ENCODE measurements around the gene TSPAN16. TPM values are rescaled to one million over a fixed set of nuclear protein-coding genes. Genes with fewer than 3 reads are reported as not detected.

The TSPAN16 gene
- total RNA-seq, 3 donors from 2014 or later: not detected

DNA sequence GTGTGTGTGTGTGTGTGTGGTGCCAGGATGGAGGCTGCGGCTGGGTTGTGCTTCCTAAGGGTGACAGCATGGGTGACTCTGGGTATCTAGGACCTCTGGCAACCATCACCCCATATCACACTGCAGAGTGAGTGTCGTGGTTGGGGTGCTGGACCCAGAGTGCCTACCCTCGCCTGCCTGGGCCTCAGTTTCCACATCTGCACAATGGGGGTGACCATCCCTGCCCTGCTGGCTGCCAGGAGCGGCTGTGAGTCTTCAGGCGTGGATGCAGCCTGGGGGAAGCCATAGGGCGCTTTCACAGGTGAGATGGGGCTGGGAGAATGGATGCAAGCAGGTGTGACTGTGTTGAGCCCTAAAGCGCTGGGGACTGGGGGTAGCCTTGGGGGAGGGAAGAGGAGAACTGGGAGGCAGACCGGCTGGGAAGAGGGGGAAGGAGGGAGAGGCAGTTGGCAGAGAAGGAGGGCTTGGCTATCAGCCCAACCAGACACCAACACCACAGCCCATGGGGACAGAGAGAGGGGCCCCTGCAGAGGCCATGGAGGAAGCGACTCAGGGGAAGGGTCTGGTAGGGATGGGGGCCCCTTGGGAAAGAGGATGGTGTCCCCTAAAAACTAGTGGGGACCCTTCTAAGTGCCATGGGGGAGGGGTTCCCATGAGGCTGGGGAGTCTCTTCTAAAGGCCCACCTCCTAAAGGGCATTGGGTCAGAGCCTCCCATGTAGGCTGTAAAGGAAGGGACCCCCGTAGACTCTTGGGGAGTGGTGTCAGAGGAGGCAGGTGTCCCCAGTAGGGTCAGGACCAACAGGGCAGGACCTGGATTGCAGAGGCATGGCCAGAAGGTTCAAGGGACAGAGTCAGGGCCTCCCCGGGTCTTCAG lies 61.0 kb downstream of the TSPAN16 start:
- no peak for DNase-seq
- H3K9me3 Mint-ChIP-seq: no peaks in the 10 kb centered on the region
- no peak for ATAC-seq
- H3K4me1 Mint-ChIP-seq (ENCODE audit: low read depth): peaks cover 10% of the 10 kb centered on the region
- no peak overlapping the region for H3K4me3 Mint-ChIP-seq
- no peaks in the 10 kb centered on the region for H3K36me3 Mint-ChIP-seq (ENCODE audit: insufficient read depth)
- peaks cover 5% of the 10 kb centered on the region for H3K27me3 Mint-ChIP-seq (ENCODE audit: low read depth)

DNA sequence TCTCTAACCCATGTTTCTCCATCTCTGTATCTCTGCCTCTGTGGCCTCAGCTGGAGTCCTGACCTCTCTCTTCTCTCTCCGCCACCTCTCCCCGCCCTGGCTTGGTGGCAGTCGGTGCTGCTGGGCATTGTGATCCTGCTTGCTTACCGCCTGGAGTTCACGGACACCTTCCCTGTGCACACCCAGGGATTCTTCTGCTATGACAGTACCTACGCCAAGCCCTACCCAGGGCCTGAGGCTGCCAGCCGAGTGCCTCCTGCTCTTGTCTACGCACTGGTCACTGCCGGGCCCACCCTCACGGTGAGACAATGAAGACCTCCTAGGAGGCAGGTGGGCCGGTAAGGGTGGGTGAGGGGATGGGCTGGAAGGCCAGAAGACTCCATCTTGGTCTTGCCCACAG lies 63.5 kb downstream of the TSPAN16 start:
- no peaks in the 10 kb centered on the region for H3K9me3 Mint-ChIP-seq
- peaks cover 10% of the 10 kb centered on the region for H3K4me1 Mint-ChIP-seq (ENCODE audit: low read depth)
- DNase-seq: no peak
- H3K36me3 Mint-ChIP-seq (ENCODE audit: insufficient read depth): peaks cover under 1% of the 10 kb centered on the region
- H3K4me3 Mint-ChIP-seq: no peak overlapping the region
- ATAC-seq: no peak
- peaks cover 5% of the 10 kb centered on the region for H3K27me3 Mint-ChIP-seq (ENCODE audit: low read depth)

DNA sequence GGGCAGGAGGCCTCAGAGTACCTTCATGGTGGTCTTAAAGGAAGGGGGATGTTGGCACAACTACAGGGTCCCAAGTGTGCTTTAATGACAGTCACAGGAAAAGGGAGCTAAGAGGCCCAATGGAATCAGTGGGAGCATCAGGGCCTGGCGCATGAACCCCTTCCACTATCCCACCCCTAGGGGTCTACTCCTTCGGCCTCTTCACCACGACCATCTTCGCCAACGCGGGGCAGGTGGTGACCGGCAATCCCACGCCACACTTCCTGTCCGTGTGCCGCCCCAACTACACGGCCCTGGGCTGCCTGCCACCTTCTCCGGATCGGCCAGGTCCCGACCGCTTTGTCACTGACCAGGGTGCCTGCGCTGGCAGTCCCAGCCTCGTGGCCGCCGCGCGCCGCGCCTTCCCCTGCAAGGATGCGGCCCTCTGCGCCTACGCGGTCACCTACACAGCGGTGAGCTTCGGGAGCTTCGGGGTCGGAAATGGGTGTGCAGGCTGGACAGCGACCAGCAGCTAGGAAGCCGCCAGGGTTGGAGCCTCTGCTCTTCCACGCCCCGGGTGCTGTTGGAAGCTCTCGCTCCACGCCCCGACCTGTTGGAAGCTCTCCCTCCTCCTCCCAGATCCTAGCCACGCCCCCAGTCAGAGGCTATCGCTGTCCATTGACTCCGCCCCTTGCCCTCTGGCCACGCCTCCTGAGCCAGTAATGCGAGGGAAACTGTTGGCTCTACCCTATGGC lies 65.2 kb downstream of the TSPAN16 start:
- ATAC-seq (no peak), DNase-seq (no peak)
- peaks cover 2% of the 10 kb centered on the region for H3K27me3 Mint-ChIP-seq (ENCODE audit: low read depth)
- H3K9me3 Mint-ChIP-seq: no peaks in the 10 kb centered on the region
- H3K4me1 Mint-ChIP-seq (ENCODE audit: low read depth): peaks cover 2% of the 10 kb centered on the region
- H3K4me3 Mint-ChIP-seq: no peak overlapping the region
- H3K36me3 Mint-ChIP-seq (ENCODE audit: insufficient read depth): peaks cover 3% of the 10 kb centered on the region

DNA sequence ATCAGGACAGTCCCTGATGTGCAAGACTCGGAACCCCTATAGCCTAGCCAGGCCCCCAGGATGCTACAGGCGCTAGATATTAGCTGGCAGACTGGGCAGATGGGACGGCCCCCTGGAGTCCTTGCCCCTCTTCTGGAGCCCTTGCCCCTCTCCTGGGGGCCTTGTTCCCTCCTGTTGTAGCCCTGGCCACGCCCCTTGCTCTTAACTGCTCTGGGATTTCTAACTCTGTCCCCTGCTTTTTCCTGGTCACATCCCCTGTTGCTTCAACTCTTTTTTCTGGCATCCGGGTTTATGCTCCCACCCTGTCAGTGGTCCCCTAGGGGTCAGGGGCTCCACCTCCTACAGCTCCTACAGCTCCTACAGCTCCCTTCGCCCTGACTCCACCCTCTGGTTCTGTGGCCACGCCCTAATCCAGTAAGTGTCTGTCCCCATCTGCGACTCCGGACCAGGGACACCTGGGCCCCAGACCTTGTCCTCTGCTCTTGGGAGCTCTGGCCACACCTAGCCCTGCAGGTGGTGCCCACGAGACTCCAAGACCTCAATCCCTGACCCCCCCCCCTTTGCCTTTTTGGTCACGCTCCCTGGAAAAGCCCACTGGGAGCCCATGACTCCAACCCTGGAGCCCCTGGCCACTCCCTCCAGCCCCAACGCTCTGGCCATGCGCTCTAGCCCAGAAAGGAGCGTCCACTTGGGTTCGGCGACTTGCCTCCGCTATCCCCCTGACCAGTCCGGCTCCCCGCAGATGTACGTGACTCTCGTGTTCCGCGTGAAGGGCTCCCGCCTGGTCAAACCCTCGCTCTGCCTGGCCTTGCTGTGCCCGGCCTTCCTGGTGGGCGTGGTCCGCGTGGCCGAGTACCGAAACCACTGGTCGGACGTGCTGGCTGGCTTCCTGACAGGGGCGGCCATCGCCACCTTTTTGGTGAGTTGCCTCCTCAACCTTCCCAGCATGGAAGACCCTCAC lies 66.1 kb downstream of the TSPAN16 start:
- no peaks in the 10 kb centered on the region for H3K27me3 Mint-ChIP-seq (ENCODE audit: low read depth)
- DNase-seq: no peak
- no peaks in the 10 kb centered on the region for H3K9me3 Mint-ChIP-seq
- H3K4me1 Mint-ChIP-seq (ENCODE audit: low read depth): no peaks in the 10 kb centered on the region
- no peak overlapping the region for H3K4me3 Mint-ChIP-seq
- H3K36me3 Mint-ChIP-seq (ENCODE audit: insufficient read depth): peaks cover 3% of the 10 kb centered on the region
- peak in 1 of 2 donors; percentile 10 for ATAC-seq

DNA sequence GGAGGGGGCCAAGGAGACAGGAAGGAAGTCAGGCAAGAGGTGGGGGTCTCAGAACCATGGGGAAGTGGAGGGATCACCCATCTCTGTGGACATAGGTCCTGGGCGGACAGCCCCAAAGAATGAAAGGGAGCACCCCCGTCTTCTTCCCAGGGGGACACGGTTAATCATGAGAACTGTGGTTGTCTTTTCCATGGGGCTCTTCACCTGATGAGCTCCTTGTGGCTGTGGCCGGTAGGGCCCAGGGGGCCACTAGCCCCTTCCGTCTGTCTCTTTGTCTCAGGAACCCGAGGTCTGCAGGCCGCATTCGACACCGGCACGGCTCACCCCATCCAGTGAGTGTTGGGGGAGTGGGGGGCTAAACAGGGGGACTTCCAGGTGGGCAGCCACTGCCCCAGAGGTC lies 67.9 kb downstream of the TSPAN16 start:
- Mint-ChIP-seq H3K4me1 (ENCODE audit: low read depth) (no peaks in the 10 kb centered on the region), H3K4me3 (no peak overlapping the region), H3K27me3 (ENCODE audit: low read depth) (no peaks in the 10 kb centered on the region), H3K9me3 (no peaks in the 10 kb centered on the region), H3K36me3 (ENCODE audit: insufficient read depth) (peaks cover 7% of the 10 kb centered on the region)
- ATAC-seq (no peak), DNase-seq (no peak)

DNA sequence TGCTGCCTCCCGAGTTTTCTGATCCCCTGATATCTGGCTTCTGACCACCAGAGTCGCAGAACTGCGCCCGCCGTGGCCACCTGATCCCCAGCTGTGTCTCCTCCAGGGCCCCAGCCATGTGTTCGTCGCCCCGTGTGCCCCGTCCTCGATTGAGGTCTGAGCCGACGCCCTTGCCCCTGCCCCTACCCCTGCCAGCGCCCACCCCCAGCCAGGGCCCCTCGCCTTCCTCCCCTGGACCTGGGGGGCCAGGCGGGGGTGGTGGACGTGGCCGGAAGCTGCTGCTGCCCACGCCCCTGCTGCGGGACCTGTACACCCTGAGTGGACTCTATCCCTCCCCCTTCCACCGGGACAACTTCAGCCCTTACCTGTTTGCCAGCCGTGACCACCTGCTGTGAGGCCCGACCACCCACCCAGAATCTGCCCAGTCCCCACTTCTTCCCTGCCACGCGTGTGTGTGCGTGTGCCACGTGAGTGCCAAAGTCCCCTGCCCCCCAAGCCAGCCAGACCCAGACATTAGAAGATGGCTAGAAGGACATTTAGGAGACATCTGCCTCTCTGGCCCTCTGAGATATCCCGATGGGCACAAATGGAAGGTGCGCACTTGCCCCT lies 68.4 kb downstream of the TSPAN16 start:
- Mint-ChIP-seq H3K9me3 (no peaks in the 10 kb centered on the region), H3K4me1 (ENCODE audit: low read depth) (no peaks in the 10 kb centered on the region), H3K36me3 (ENCODE audit: insufficient read depth) (peaks cover 11% of the 10 kb centered on the region), H3K27me3 (ENCODE audit: low read depth) (no peaks in the 10 kb centered on the region), H3K4me3 (no peak overlapping the region)
- no peak for ATAC-seq
- DNase-seq: no peak

DNA sequence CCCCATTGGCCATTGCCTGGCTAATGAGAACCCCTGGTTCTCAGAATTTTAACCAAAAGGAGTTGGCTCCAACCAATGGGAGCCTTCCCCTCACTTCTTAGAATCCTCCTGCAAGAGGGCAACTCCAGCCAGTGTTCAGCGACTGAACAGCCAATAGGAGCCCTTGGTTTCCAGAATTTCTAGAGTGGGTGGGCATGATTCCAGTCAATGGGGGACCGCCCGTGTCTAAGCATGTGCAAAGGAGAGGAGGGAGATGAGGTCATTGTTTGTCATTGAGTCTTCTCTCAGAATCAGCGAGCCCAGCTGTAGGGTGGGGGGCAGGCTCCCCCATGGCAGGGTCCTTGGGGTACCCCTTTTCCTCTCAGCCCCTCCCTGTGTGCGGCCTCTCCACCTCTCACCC lies 69.0 kb downstream of the TSPAN16 start:
- H3K9me3 Mint-ChIP-seq: no peaks in the 10 kb centered on the region
- DNase-seq (no peak), ATAC-seq (no peak)
- no peaks in the 10 kb centered on the region for H3K27me3 Mint-ChIP-seq (ENCODE audit: low read depth)
- H3K36me3 Mint-ChIP-seq (ENCODE audit: insufficient read depth): peaks cover 14% of the 10 kb centered on the region
- H3K4me3 Mint-ChIP-seq: no peak overlapping the region
- no peaks in the 10 kb centered on the region for H3K4me1 Mint-ChIP-seq (ENCODE audit: low read depth)

Other genes with a start within 250 kb of the TSPAN16 start
- gene LDLR, start 206.7 kb upstream of the TSPAN16 start, total RNA-seq: 10 to 100 TPM; 36.2 to 40.7 (median 39.0) TPM
- 10 to 100 TPM in 1 of 3 donors, 1 to 10 TPM in 2; 7.0 to 12.8 (median 7.6) TPM for gene SPC24, start 140.4 kb upstream of the TSPAN16 start, total RNA-seq
- gene KANK2, start 98.6 kb upstream of the TSPAN16 start, total RNA-seq: under 1 TPM; 0.58 to 0.96 (median 0.92) TPM
- not detected for gene ANGPTL8, start 56.5 kb upstream of the TSPAN16 start, total RNA-seq
- gene DOCK6, start 33.6 kb upstream of the TSPAN16 start, total RNA-seq: 1 to 10 TPM; 1.7 to 2.9 (median 2.1) TPM
- gene RAB3D, start 43.5 kb downstream of the TSPAN16 start, total RNA-seq: 1 to 10 TPM; 4.0 to 4.5 (median 4.3) TPM
- gene TMEM205, start 50.1 kb downstream of the TSPAN16 start, total RNA-seq: 10 to 100 TPM; 33.5 to 38.9 (median 33.7) TPM
- gene CCDC159, start 50.4 kb downstream of the TSPAN16 start, total RNA-seq: 10 to 100 TPM; 10.7 to 14.6 (median 11.0) TPM
- 1 to 10 TPM; 2.4 to 4.1 (median 3.8) TPM for gene PLPPR2, start 59.3 kb downstream of the TSPAN16 start, total RNA-seq
- gene SWSAP1, start 78.5 kb downstream of the TSPAN16 start, total RNA-seq: 1 to 10 TPM; 2.0 to 3.1 (median 2.1) TPM
- 1 to 10 TPM; 1.8 to 2.0 (median 1.8) TPM for gene EPOR, start 88.2 kb downstream of the TSPAN16 start, total RNA-seq
- gene RGL3, start 123.2 kb downstream of the TSPAN16 start, total RNA-seq: under 1 TPM in 2 of 3 donors, not detected in 1; 0.29 to 0.51 TPM
- gene ODAD3, start 139.0 kb downstream of the TSPAN16 start, total RNA-seq: under 1 TPM in 1 of 3 donors, not detected in 2; 0.11 TPM
- gene PRKCSH, start 139.5 kb downstream of the TSPAN16 start, total RNA-seq: 100 to 1,000 TPM; 273 to 327 (median 319) TPM
- gene ELAVL3, start 184.9 kb downstream of the TSPAN16 start, total RNA-seq: under 1 TPM in 1 of 3 donors, not detected in 2; 0.19 TPM
- 10 to 100 TPM; 12.3 to 16.9 (median 13.9) TPM for gene ZNF653, start 209.7 kb downstream of the TSPAN16 start, total RNA-seq
- gene ECSIT, start 233.0 kb downstream of the TSPAN16 start, total RNA-seq: 10 to 100 TPM; 72.3 to 88.1 (median 81.9) TPM
- under 1 TPM in 1 of 3 donors, not detected in 2; 0.25 TPM for gene CNN1, start 242.7 kb downstream of the TSPAN16 start, total RNA-seq

All from activated T-cell treated with anti-CD3 and anti-CD28 coated beads, Interleukin-2, amount 50 U/mL, for 4 hours (primary cell).